HTR-8/SVneo (cell line): ENCODE results near the gene PRODH2.
A peak's percentile ranks its signal among the peaks of the same experiment; 100 is the strongest.
"Not testable (repeated sequence)": the region's sequence is repeated elsewhere in the genome, so short reads cannot be mapped to it uniquely, and the experiment has no call there.

Experiments
- DNase-seq: peaks from one replicate; pipeline ENCODE4 v3.0.0; 2011; ENCODE audit warnings: low spot score, mixed read lengths; ENCODE audit not compliant: insufficient read length
- FAIRE-seq: peaks from 2 replicates; lab custom pipeline; 2011; peaks lifted over from hg19 to GRCh38; lab: Jason Lieb, UNC

PRODH2 gene

GRCh38 chr19:35784503-35785338 is 27.9 kb downstream of the PRODH2 start:
- FAIRE-seq, result no peak

GRCh38 chr19:35783469-35784434 is 28.9 kb downstream of the PRODH2 start:
- FAIRE-seq, result no peak
- DNase-seq, result no peak

More at GRCh38 chr19:35784503-35785338, 27.9 kb downstream of the PRODH2 start:
- DNase-seq, result no peak

GRCh38 chr19:35782589-35782988 is 30.1 kb downstream of the PRODH2 start:
- DNase-seq (no peak), FAIRE-seq (no peak)

- FAIRE-seq, result no peak
- no peak for DNase-seq
Measured at GRCh38 chr19:35781650-35782049, 31.0 kb downstream of the PRODH2 start.

- FAIRE-seq, result no peak
- no peak for DNase-seq
Measured at GRCh38 chr19:35780717-35781116, 31.9 kb downstream of the PRODH2 start.

- no peak for FAIRE-seq
- DNase-seq, result no peak
Measured at GRCh38 chr19:35780058-35780457, 32.6 kb downstream of the PRODH2 start.

GRCh38 chr19:35779033-35779432 is 33.6 kb downstream of the PRODH2 start:
- FAIRE-seq (no peak), DNase-seq (no peak)

GRCh38 chr19:35777961-35778360 is 34.7 kb downstream of the PRODH2 start:
- FAIRE-seq, result no peak
- no peak for DNase-seq

GRCh38 chr19:35777086-35777841 is 35.4 kb downstream of the PRODH2 start:
- FAIRE-seq (no peak), DNase-seq (no peak)

- no peak for FAIRE-seq
Measured at GRCh38 chr19:35776102-35776788, 36.4 kb downstream of the PRODH2 start.

GRCh38 chr19:35775298-35776101 is 37.1 kb downstream of the PRODH2 start, which contains the start of gene ARHGAP33:
ARHGAP33 (plus strand) TSS chr19:35775564; CDS start chr19:35775659, 95 bp downstream.
- FAIRE-seq (peak; percentile 83), DNase-seq (peak; percentile 95)

More at GRCh38 chr19:35776102-35776788, 36.4 kb downstream of the PRODH2 start:
- no peak for DNase-seq

GRCh38 chr19:35775046-35775297 is 37.7 kb downstream of the PRODH2 start:
- FAIRE-seq (no peak), DNase-seq (no peak)

- no peak for DNase-seq
- FAIRE-seq, result no peak
Measured at GRCh38 chr19:35774274-35775045, 38.2 kb downstream of the PRODH2 start.

- FAIRE-seq, result no peak
- no peak for DNase-seq
Measured at GRCh38 chr19:35773020-35773806, 39.4 kb downstream of the PRODH2 start.

- FAIRE-seq, result not testable (repeated sequence)
Measured at GRCh38 chr19:35772362-35772761, 40.3 kb downstream of the PRODH2 start.

GRCh38 chr19:35768082-35768421 is 44.6 kb downstream of the PRODH2 start:
- DNase-seq (no peak), FAIRE-seq (no peak)

More at GRCh38 chr19:35772362-35772761, 40.3 kb downstream of the PRODH2 start:
- DNase-seq, result not testable (repeated sequence)

- no peak for DNase-seq
- no peak for FAIRE-seq
Measured at GRCh38 chr19:35767288-35768081, 45.2 kb downstream of the PRODH2 start.
